Testis (tissue), 5 donors: ENCODE measurements around the gene LRG1. TPM values are rescaled to one million over a fixed set of nuclear protein-coding genes. Genes with fewer than 3 reads are reported as not detected.

Experiments
- DNase-seq: peaks from one replicate; pipeline ENCODE4 v3.0.0-alpha.2; 2019
- H3K27ac ChIP-seq, 2 donors: fragments of 200-600 bp; sonication (generic); one replicate each; pipeline ENCODE4 v1.5.1; 2019
- H3K27me3 ChIP-seq: fragments of 200-600 bp; sonication (generic); one replicate; pipeline ENCODE4 v1.5.1; 2019
- H3K36me3 ChIP-seq: fragments of 200-600 bp; sonication (generic); one replicate; pipeline ENCODE4 v1.5.1; 2017; ENCODE audit warnings: low read depth; ENCODE audit errors: missing control alignments
- H3K4me1 ChIP-seq: fragments of 200-600 bp; sonication (generic); one replicate; pipeline ENCODE4 v1.5.1; 2019
- H3K4me3 ChIP-seq, 2 donors: fragments of 200-600 bp; sonication (generic); one replicate each; pipeline ENCODE4 v1.5.1; 2017 to 2019
- H3K9me3 ChIP-seq: fragments of 200-600 bp; sonication (generic); one replicate; pipeline ENCODE4 v1.5.1; 2017
- POLR2A ChIP-seq: fragments of 450-650 bp; IDR thresholded peaks from one replicate; pipeline ENCODE4 v1.6.1; 2017; ENCODE audit warnings: antibody characterized with exemption, mild to moderate bottlenecking, moderate library complexity
- WGBS, 2 donors: methylation state at CpG; one replicate each; pipeline ENCODE4 v1.1.5; 2018; 5-methylcytosine and 5-hydroxymethylcytosine counted together
- intact Hi-C: fragments of 100-400 bp; cut with DNase I; formaldehyde crosslinking; loops from one replicate; pipeline ENCODE4 v1.15.1; 2023; ENCODE audit warnings: low total_unique reads
- long read RNA-seq, 2 donors: transcript quantifications; one replicate each; lab custom pipeline, GENCODE V29; 2026
- polyA plus RNA-seq: library from polyadenylated mRNA; stranded (reverse); fragments of 350-450 nt; fragmentation: Illumina TruSeq; extraction: RNeasy Lipid Tissue Mini Kit (QIAGEN cat#74804); gene quantifications from one replicate; pipeline ENCODE4 v1.2.3, GENCODE V29; 2014; ENCODE audit warnings: low read depth, low replicate concordance; ENCODE audit not compliant: insufficient read depth
- total RNA-seq, 2 donors: library from RNA; depleted of rRNA; stranded (reverse); fragments of >200 nt; gene quantifications; one replicate each; pipeline ENCODE4 v1.2.3, GENCODE V29; 2016
- TF ChIP-seq, protein P1 (sequence below), 3 experiments: fragments of 450-650 bp in 2 of 3; fragments of 200-600 bp in 1 of 3; sonication (generic) in 1 of 3; IDR thresholded peaks; one replicate each; pipeline ENCODE4 v1.5.1; 2016 to 2019; ENCODE audit warnings: antibody characterized with exemption in 3 of 3, mild to moderate bottlenecking in 2 of 3, moderate library complexity in 1 of 3

Gene LRG1
- under 1 TPM; 0.24 to 0.25 TPM for total RNA-seq
- 0.58 TPM for polyA plus RNA-seq
- long read RNA-seq, donor 1: 0 reads
- long read RNA-seq, donor 2: 0 reads

DNA sequence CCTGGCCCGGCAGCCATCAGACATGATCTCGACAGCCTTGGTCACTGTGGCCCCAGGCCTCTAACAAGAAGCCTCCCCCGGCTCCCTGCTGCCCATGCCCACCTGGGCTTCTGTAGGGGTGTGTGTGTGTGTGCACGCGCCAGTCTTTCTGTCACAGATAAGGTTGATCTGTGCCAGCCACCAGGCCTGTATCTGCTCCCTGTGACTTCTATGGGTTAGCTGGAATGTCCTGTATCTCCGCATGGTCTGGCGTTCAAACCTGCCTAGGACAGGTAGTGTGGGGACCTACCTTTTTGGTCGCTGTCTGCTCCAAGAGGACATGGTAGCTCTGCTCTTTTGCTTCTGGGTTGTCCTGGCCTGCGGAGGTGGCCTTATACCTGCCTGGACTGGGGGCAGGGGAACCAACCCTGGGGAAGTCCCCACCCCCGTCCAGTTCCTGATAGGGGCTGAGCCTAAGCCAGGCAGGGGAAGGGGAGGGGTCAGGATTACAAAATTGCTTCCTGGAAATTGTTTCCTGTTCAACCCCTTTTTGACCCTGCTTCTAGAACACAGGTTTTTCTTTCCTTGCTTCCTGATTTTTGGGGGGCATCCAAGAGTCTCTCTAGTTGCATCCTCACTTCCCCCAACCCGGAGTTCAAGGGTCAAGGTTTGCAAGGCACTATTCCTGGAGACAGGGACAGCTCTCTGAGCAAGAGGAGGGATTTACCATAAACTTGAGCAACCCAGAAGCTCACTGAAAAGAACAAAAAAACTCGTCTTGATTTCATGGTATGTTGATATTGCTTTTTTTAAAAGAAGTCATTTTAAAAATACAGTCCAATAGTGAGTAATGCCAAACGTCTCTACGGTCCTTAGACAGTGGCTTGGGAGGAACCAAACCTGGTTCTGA, at the start of gene LRG1:
Gene LRG1 (minus strand): TSS at position 344 of the 889 bp plus-strand sequence. CDS start 23 bp downstream, at position 321.
- intact Hi-C loops: no loop called here
- peaks cover 3% of the 10 kb centered on the region for H3K4me1 ChIP-seq
- H3K9me3 ChIP-seq: no peaks in the 10 kb centered on the region
- 60 to 64% methylated on average over 14 of the region's 14 CpGs for WGBS, 2 donors
- H3K36me3 ChIP-seq: no peaks in the 10 kb centered on the region
- TF ChIP-seq, protein P1, sequence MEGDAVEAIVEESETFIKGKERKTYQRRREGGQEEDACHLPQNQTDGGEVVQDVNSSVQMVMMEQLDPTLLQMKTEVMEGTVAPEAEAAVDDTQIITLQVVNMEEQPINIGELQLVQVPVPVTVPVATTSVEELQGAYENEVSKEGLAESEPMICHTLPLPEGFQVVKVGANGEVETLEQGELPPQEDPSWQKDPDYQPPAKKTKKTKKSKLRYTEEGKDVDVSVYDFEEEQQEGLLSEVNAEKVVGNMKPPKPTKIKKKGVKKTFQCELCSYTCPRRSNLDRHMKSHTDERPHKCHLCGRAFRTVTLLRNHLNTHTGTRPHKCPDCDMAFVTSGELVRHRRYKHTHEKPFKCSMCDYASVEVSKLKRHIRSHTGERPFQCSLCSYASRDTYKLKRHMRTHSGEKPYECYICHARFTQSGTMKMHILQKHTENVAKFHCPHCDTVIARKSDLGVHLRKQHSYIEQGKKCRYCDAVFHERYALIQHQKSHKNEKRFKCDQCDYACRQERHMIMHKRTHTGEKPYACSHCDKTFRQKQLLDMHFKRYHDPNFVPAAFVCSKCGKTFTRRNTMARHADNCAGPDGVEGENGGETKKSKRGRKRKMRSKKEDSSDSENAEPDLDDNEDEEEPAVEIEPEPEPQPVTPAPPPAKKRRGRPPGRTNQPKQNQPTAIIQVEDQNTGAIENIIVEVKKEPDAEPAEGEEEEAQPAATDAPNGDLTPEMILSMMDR (IDR thresholded peaks at IDR 0.05): no peak
- TF ChIP-seq POLR2A: no peak
- DNase-seq: no peak
- no peak within 1 kb of the TSS for H3K4me3 ChIP-seq
- no peak within 1 kb of the TSS for H3K27ac ChIP-seq
- H3K27me3 ChIP-seq: no peaks in the 10 kb centered on the region

- no peak for DNase-seq
- Histone ChIP-seq H3K27me3 (no peaks in the 10 kb centered on the region), H3K36me3 (no peaks in the 10 kb centered on the region), H3K4me3 (no peak overlapping the region), H3K27ac (no peak overlapping the region), H3K4me1 (peaks cover 14% of the 10 kb centered on the region), H3K9me3 (no peaks in the 10 kb centered on the region)
- TF ChIP-seq, protein P1 (IDR thresholded peaks at IDR 0.05): no peak
- no peak for TF ChIP-seq POLR2A
- intact Hi-C loops: no loop called here
- 72 to 76% methylated on average over 9 of the region's 9 CpGs for WGBS, 2 donors
Observed at GRCh38 chr19:4588291-4588761, 48.5 kb upstream of the LRG1 start.

GRCh38 chr19:4587527-4587926, 47.7 kb upstream of the LRG1 start:
- no peaks in the 10 kb centered on the region for H3K27me3 ChIP-seq
- H3K4me1 ChIP-seq: peaks cover 14% of the 10 kb centered on the region
- DNase-seq: no peak
- intact Hi-C loops: no loop called here
- H3K36me3 ChIP-seq: no peaks in the 10 kb centered on the region
- no peak for TF ChIP-seq POLR2A
- TF ChIP-seq, protein P1 (IDR thresholded peaks at IDR 0.05): no peak
- WGBS, 2 donors: 82 to 92% methylated on average over 6 of the region's 6 CpGs
- no peaks in the 10 kb centered on the region for H3K9me3 ChIP-seq
- no peak overlapping the region for H3K27ac ChIP-seq
- no peak overlapping the region for H3K4me3 ChIP-seq

GRCh38 chr19:4586691-4587090, 46.9 kb upstream of the LRG1 start:
- 80 to 94% methylated on average over 5 to 6 of the region's 6 CpGs for WGBS, 2 donors
- Histone ChIP-seq H3K36me3 (no peaks in the 10 kb centered on the region), H3K27me3 (no peaks in the 10 kb centered on the region), H3K27ac (no peak overlapping the region), H3K9me3 (no peaks in the 10 kb centered on the region), H3K4me3 (no peak overlapping the region), H3K4me1 (peaks cover 14% of the 10 kb centered on the region)
- no peak for TF ChIP-seq POLR2A
- TF ChIP-seq, protein P1 (IDR thresholded peaks at IDR 0.05): no peak
- no peak for DNase-seq
- intact Hi-C loops: no loop called here
